C4-2B (cell line): ENCODE data around the gene RAB3D.

Experiments
- H3K27ac ChIP-seq: fragments of 450-650 bp; 2 replicates; pipeline ENCODE4 v1.5.1; 2017
- ZFX ChIP-seq: fragments of 450-650 bp; IDR thresholded peaks from 2 replicates; pipeline ENCODE4 v1.6.1; 2017
- TF ChIP-seq, protein P1 (sequence below): fragments of 450-650 bp; conservative IDR thresholded peaks from 2 replicates; pipeline ENCODE4 v1.5.1; 2017; ENCODE audit warnings: mild to moderate bottlenecking

RAB3D gene

DNA sequence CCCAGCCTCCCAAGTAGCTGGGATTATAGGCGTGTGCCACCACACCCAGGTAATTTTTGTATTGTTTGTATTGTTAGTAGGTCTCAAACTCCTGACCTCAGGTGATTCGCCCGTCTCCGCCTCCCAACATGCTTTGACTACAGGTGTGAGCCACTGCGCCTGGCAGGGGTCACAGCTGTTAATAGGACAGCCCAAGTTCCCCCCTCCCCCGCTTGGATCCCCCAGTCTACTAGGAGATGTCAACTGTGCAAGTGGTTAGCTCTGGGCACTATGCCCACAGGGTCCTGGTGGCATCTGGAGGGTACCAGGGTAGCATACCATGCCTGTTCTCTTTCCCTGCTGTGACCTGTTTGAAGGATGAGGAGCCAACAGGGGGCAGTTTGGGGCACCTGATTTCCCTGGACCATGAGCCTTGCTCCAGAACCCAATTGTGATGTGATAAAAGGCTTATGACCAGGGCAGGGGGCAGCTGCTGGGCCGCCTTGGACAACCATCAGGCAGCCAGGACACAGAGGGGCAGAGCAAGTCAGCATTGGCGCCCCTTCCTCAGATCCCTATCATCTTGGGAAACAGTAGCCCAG is 43.7 kb downstream of the RAB3D start, which contains the start of gene TSPAN16:
TSS of gene TSPAN16 (plus strand) at position 496 of the 581 bp plus-strand sequence. CDS start 138 bp downstream, outside the sequence.
- no peak within 1 kb of the TSS for H3K27ac ChIP-seq
- TF ChIP-seq, protein P1, sequence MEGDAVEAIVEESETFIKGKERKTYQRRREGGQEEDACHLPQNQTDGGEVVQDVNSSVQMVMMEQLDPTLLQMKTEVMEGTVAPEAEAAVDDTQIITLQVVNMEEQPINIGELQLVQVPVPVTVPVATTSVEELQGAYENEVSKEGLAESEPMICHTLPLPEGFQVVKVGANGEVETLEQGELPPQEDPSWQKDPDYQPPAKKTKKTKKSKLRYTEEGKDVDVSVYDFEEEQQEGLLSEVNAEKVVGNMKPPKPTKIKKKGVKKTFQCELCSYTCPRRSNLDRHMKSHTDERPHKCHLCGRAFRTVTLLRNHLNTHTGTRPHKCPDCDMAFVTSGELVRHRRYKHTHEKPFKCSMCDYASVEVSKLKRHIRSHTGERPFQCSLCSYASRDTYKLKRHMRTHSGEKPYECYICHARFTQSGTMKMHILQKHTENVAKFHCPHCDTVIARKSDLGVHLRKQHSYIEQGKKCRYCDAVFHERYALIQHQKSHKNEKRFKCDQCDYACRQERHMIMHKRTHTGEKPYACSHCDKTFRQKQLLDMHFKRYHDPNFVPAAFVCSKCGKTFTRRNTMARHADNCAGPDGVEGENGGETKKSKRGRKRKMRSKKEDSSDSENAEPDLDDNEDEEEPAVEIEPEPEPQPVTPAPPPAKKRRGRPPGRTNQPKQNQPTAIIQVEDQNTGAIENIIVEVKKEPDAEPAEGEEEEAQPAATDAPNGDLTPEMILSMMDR = no peak
- TF ChIP-seq ZFX = no peak

DNA sequence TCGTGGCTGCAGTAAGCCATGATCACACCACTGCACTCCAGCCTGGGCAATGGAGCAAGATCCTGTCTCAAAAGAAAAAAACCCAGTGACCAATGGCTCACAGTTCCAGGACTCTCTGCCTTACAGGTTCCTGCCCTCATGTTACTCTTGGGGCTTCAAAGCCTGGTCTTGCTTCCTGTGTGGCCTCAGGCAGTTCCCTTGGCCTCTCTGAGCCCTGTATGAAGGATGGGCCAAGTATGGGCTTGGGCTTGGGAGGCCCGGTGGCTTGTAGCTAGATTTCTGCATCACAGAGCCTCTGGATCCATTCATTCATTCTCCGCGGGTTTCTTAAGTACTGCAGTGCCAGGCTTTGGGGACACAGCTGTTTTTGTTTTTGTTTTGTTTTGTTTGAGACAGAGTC is 44.3 kb downstream of the RAB3D start:
- H3K27ac ChIP-seq = no peak overlapping the region
- no peak for TF ChIP-seq ZFX
- TF ChIP-seq, protein P1 = no peak

DNA sequence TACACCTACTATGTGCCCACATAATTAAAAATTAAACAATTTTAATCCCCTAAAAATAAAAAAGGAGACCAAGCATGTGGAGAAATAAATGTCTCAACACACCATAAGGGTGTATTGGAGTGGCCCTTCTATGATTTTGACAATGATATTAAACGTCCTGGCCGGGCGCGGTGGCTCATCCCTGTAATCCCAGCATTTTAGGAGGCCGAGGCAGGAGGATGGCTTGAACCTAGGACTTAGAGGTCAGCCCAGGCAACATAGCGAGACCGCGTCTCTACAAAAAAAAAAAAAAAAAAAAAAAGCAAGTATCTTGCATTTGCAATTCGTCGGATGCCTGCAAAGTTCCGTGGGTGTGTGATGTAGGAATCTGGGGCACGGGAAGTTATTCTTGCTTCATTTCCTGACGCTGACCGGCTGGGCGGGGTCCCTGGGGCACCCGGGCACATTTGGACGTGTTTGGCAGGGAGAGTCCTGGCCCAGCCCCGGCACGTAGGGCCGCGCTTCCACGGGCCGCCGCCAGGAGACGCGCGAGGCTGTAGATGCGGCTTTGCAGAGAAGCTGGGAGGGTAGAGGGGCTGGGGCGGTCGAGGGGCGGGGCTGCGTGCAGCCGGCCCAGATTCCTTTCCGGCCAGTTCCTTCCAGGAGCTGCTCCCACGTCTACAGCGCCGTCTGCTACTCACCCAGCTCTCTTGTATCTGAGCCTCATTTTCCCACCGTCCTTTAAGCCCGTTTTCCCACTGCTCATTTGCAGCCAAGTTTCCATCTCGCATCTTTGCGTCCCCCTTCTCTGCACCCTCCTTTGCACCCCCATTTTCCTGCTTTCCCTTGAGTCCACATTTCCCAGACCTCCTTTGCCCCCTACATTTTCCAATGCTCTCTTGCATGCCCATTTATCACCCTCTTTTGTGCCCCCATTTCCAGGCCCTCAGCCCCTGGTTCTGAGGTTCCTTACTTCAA is 45.7 kb downstream of the RAB3D start:
- peak overlapping the region; percentile 18; the same call in 1 of the 2 replicates for H3K27ac ChIP-seq
- TF ChIP-seq, protein P1 = peak; percentile 99
- no peak for TF ChIP-seq ZFX

DNA sequence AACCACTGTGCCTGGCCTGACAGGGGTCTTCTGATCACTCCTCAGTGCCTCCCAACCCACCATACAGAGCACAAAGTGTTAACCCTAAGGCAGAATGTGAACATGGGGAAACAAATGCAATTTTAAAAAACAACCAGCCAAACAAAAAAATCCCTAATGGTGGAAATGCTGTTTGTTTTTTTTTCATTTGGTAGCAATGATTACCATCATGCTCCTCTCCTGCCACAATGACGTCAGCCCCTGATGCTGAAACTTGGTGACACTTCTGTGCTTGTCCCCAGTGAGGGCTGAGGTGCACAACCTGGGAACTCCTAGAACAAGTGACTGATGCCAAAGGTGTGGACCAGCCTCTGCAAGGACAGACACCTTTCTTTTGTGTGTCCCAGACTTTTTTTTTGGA is 47.5 kb downstream of the RAB3D start:
- no peak for TF ChIP-seq ZFX
- TF ChIP-seq, protein P1 = no peak
- H3K27ac ChIP-seq = no peak overlapping the region

DNA sequence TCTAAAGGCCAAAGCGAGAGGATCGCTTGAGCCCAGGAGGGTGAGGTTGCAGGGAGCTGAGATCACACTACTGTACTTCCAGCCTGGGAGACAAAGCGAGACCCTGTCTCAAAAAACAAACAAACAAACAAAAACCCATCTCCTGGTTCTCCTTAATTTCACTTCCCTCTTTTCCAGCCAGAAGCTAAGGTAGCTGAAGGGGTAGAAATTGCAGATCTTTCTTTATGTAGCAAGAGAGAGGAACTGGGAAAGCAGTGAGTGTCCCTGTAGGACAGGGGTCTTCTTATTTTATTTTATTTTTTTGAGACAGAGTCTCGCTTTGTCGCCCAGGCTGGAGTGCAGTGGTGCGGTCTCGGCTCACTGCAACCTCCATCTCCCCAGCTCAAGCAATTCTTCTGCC is 48.0 kb downstream of the RAB3D start:
- no peak for TF ChIP-seq ZFX
- TF ChIP-seq, protein P1 = no peak
- H3K27ac ChIP-seq = no peak overlapping the region

DNA sequence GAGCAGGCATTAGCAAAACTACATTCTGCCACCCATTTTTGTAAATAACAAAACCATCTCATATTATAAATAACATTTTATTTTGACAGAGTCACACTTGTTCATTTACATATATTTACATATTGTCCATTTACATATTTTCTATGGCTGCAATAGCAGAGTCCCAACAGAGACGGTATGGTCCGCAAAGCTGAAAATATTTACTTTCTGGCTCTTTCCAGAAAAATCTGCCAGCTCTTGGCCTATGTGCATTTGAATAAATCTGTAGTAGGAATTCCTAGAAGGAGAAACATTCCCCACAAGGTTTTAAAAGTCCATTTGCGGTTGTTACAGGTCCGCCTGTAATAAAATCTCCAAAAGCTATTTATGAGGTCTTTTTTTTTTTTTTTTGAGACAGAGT is 49.2 kb downstream of the RAB3D start:
- TF ChIP-seq ZFX = no peak
- TF ChIP-seq, protein P1 = no peak
- H3K27ac ChIP-seq = no peak overlapping the region

DNA sequence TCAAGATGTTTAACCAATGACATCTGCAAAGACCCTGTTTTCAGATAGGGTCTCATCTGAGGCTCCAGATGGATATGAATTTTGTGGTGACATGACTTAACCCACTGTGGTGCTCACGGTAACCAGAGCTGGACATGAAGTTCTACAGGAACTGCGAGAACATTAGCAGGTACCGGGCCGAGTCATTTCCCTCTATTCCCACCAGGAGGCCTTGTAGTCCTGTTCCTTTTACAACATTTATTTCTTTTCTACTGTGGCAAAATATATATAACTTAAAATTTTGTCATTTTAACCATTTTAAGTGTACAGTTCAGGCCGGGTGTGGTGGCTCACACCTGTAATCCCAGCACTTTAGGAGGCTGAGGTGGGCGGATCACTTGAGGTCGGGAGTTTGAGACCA is 51.1 kb downstream of the RAB3D start:
- H3K27ac ChIP-seq = no peak overlapping the region
- no peak for TF ChIP-seq ZFX
- TF ChIP-seq, protein P1 = peak; percentile 70
